NCI-H146 treated with DMSO at 0.1 percent for 48 hours (cell line): ENCODE measurements around the gene CCDC17.

Source experiments
- DNase-seq: peaks from one replicate; lab custom pipeline; 2025; ENCODE audit not compliant: unreplicated experiment; lab: John Stamatoyannopoulos, UW

Gene CCDC17

GRCh38 chr1:45583666-45584350 lies 40.0 kb downstream of the CCDC17 start, which contains the start of gene NASP:
Gene NASP (plus strand): TSS chr1:45584041. CDS start chr1:45584147, 106 bp downstream.
- peak; percentile 65 for DNase-seq

- DNase-seq = peak; percentile 86
These were observed 40.6 kb downstream of the CCDC17 start for GRCh38 chr1:45583264-45583665.

- DNase-seq = no peak
These were observed 49.7 kb downstream of the CCDC17 start for GRCh38 chr1:45574105-45574626.

GRCh38 chr1:45573231-45573804 lies 50.5 kb downstream of the CCDC17 start:
- no peak for DNase-seq

DNA sequence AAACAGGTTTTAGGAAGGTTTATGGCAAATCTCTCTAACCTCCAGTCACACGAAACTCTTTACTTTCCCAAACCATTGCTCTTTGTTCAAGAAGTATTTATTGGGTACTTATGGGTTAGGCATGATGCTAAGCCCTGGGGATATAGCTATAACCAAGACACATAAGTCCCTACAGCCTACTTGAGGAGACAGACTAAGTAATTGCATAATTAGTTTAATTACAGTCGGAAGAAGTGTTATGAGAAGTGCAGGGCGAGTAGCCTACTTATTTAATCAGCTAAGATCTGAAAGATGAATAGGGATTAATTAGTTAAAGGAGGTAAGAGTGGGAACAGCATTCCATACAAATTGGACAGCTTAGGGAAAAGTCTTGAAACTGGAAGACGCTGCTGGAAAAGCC lies 53.2 kb downstream of the CCDC17 start:
- DNase-seq = no peak
